WTC11 (cell line): Measurements from ENCODE around the gene LARP1.

ENCODE experiments used
- ATF3 ChIP-seq: sonication (generic); formaldehyde crosslinking; conservative IDR thresholded peaks from 2 replicates; pipeline ENCODE4 v1.8.1; 2022; ENCODE audit warnings: mild to moderate bottlenecking, missing genetic modification reagents
- CREM ChIP-seq: sonication (generic); formaldehyde crosslinking; IDR thresholded peaks from 2 replicates; pipeline ENCODE4 v1.8.1; 2022; ENCODE audit warnings: mild to moderate bottlenecking, missing genetic modification reagents, moderate library complexity
- CTCF ChIP-seq: fragments of 200-600 bp; IDR thresholded peaks from 2 replicates; pipeline ENCODE4 v1.8.0; 2022; ENCODE audit warnings: antibody characterized with exemption
- ZNF671 ChIP-seq: fragments of 250-450 bp; sonication (Bioruptor Pico); IDR thresholded peaks from 2 replicates; pipeline ENCODE4 v1.8.0; 2021; ENCODE audit warnings: mild to moderate bottlenecking

- no peak for TF ChIP-seq ATF3 (CRISPR knock-in tag)
- TF ChIP-seq ZNF671 (CRISPR knock-in tag): no peak
- no peak for TF ChIP-seq CREM (CRISPR knock-in tag)
- no peak for TF ChIP-seq CTCF
These were observed 104.0 kb downstream of the LARP1 start for GRCh38 chr5:154858972-154859871.
